IMR-90 (cell line): ENCODE data around the gene SEC31B. TPM values are rescaled to one million over a fixed set of nuclear protein-coding genes. Genes with fewer than 3 reads are reported as not detected.

ENCODE experiments used
- ATAC-seq: fragments of 200-7000 bp; cut with Tn5 transposase; 2 replicates; pipeline ENCODE4 v1.9.1; 2020; ENCODE audit warnings: low read depth, mild to moderate bottlenecking, moderate library complexity
- BruUV-seq: library from RNA; stranded (reverse); fragments of 400-500 nt; replicated peaks from 2 replicates; lab custom pipeline; 2021; lab: Mats Ljungman, UMichigan
- CTCF ChIA-PET: fragments of 300-600 bp; formaldehyde crosslinking; extraction: SDS; loops from one replicate; lab custom pipeline; 2021; ENCODE audit warnings: antibody characterized with exemption; lab: Yijun Ruan, JAX
- POLR2A ChIA-PET: fragments of 300-600 bp; sonication (Branson Sonifier 250); formaldehyde crosslinking; loops from one replicate; lab custom pipeline; 2022; ENCODE audit warnings: antibody characterized with exemption; ENCODE audit not compliant: unreplicated experiment; lab: Charles Lee
- DNase-seq: peaks from one replicate; pipeline ENCODE4 v3.0.0; 2013
- H2AFZ ChIP-seq: replicated peaks from 2 replicates; pipeline ENCODE3; 2013; ENCODE audit warnings: low read length, mild to moderate bottlenecking; ENCODE audit not compliant: poor library complexity
- H2AK5ac ChIP-seq: 2 replicates; pipeline ENCODE4 v1.6.1; 2013; ENCODE audit warnings: low read depth, low read length, inconsistent platforms
- H2AK9ac ChIP-seq: replicated peaks from 2 replicates; pipeline ENCODE3; 2013; ENCODE audit warnings: mild to moderate bottlenecking, low read depth, low read length, moderate library complexity; ENCODE audit not compliant: poor library complexity
- H2BK120ac ChIP-seq: 2 replicates; pipeline ENCODE4 v1.6.1; 2013; ENCODE audit warnings: low read depth, low read length, inconsistent platforms
- H2BK15ac ChIP-seq: 3 replicates; pipeline ENCODE4 v1.6.1; 2013; ENCODE audit warnings: low read depth, low read length, inconsistent platforms
- H2BK20ac ChIP-seq: 2 replicates; pipeline ENCODE4 v1.6.1; 2013; ENCODE audit warnings: low read depth, mild to moderate bottlenecking, inconsistent platforms, low read length, moderate library complexity
- H2BK5ac ChIP-seq: 2 replicates; pipeline ENCODE4 v1.6.1; 2013; ENCODE audit warnings: mild to moderate bottlenecking, low read depth, low read length, inconsistent platforms; ENCODE audit not compliant: poor library complexity, severe bottlenecking
- H3K14ac ChIP-seq: replicated peaks from 2 replicates; pipeline ENCODE4 v1.6.1; 2013; ENCODE audit warnings: low read depth, low read length, inconsistent platforms
- H3K18ac ChIP-seq: 2 replicates; pipeline ENCODE4 v1.6.1; 2013; ENCODE audit warnings: low read depth, low read length, control low read depth
- H3K23ac ChIP-seq: 2 replicates; pipeline ENCODE4 v1.6.1; 2013; ENCODE audit warnings: low read depth, low read length, inconsistent platforms
- H3K27ac ChIP-seq: 2 replicates; pipeline ENCODE4 v1.5.1; 2013; ENCODE audit warnings: mild to moderate bottlenecking, control low read depth, low read length; ENCODE audit not compliant: insufficient read depth
- H3K27me3 ChIP-seq: 2 replicates; pipeline ENCODE4 v1.6.1; 2013; ENCODE audit warnings: low read length; ENCODE audit not compliant: control insufficient read depth, insufficient read depth
- H3K36me3 ChIP-seq: 2 replicates; pipeline ENCODE4 v1.6.1; 2013; ENCODE audit warnings: low read length, mixed read lengths; ENCODE audit not compliant: control insufficient read depth, insufficient read depth
- H3K4ac ChIP-seq: 2 replicates; pipeline ENCODE4 v1.6.1; 2013; ENCODE audit warnings: low read depth, low read length, inconsistent platforms
- H3K4me1 ChIP-seq: 2 replicates; pipeline ENCODE4 v1.6.1; 2013; ENCODE audit warnings: low read length, mixed read lengths; ENCODE audit not compliant: control insufficient read depth, insufficient read depth
- H3K4me2 ChIP-seq: 2 replicates; pipeline ENCODE4 v1.6.1; 2013; ENCODE audit warnings: low read depth, mild to moderate bottlenecking, control low read depth, low read length, moderate library complexity
- H3K4me3 ChIP-seq: 2 replicates; pipeline ENCODE4 v1.5.1; 2013; ENCODE audit warnings: low read depth, mild to moderate bottlenecking, control low read depth, low read length, moderate library complexity; ENCODE audit not compliant: insufficient read depth
- H3K56ac ChIP-seq: 2 replicates; pipeline ENCODE4 v1.6.1; 2013; ENCODE audit warnings: low read length, inconsistent platforms; ENCODE audit not compliant: insufficient read depth; ENCODE audit errors: extremely low read depth
- H3K79me1 ChIP-seq, 2 experiments: 2 replicates each; pipeline ENCODE4 v1.6.1; 2013; ENCODE audit warnings: low read length in 2 of 2, inconsistent platforms in 1 of 2, low read depth in 1 of 2
- H3K9ac ChIP-seq: 2 replicates; pipeline ENCODE4 v1.6.1; 2013; ENCODE audit warnings: low read depth, low read length, control low read depth
- H3K9me1 ChIP-seq: 2 replicates; pipeline ENCODE4 v1.6.1; 2013; ENCODE audit warnings: low read length, inconsistent platforms; ENCODE audit not compliant: insufficient read depth
- H3K9me3 ChIP-seq: 2 replicates; pipeline ENCODE4 v1.6.1; 2013; ENCODE audit warnings: low read length; ENCODE audit not compliant: control insufficient read depth, insufficient read depth
- H4K20me1 ChIP-seq: 2 replicates; pipeline ENCODE4 v1.6.1; 2013; ENCODE audit warnings: low read length, inconsistent platforms; ENCODE audit not compliant: insufficient read depth
- H4K5ac ChIP-seq: 2 replicates; pipeline ENCODE4 v1.6.1; 2013; ENCODE audit warnings: mild to moderate bottlenecking, low read depth, low read length, control low read depth
- H4K8ac ChIP-seq, 2 experiments: 2 replicates each; pipeline ENCODE4 v1.6.1; 2013; ENCODE audit warnings: low read depth in 2 of 2, low read length in 2 of 2, control low read depth in 1 of 2, inconsistent platforms in 1 of 2
- H4K91ac ChIP-seq: 2 replicates; pipeline ENCODE4 v1.6.1; 2013; ENCODE audit warnings: low read depth, low read length, inconsistent platforms; ENCODE audit not compliant: insufficient read depth
- CHD1 ChIP-seq: IDR thresholded peaks from 2 replicates; pipeline ENCODE4 v1.6.1; 2012; ENCODE audit warnings: low read depth, low read length, improper control_type of control experiment
- FOS ChIP-seq: fragments of 150-350 bp; IDR thresholded peaks from 2 replicates; pipeline ENCODE4 v1.6.1; 2016; ENCODE audit warnings: low read depth, low read length
- MAZ ChIP-seq: IDR thresholded peaks from 2 replicates; pipeline ENCODE4 v1.6.1; 2012; ENCODE audit warnings: low read depth, mild to moderate bottlenecking, low read length, improper control_type of control experiment, moderate library complexity, borderline replicate concordance
- MXI1 ChIP-seq: IDR thresholded peaks from 2 replicates; pipeline ENCODE4 v1.6.1; 2012; ENCODE audit warnings: low read depth, mild to moderate bottlenecking, low read length, moderate library complexity, borderline replicate concordance
- RFX5 ChIP-seq: IDR thresholded peaks from 2 replicates; pipeline ENCODE4 v1.8.0; 2012; ENCODE audit warnings: low read depth, mild to moderate bottlenecking, low read length, moderate library complexity
- SMC3 ChIP-seq: fragments of 150-350 bp; IDR thresholded peaks from 2 replicates; pipeline ENCODE4 v1.6.1; 2016; ENCODE audit warnings: low read depth, mild to moderate bottlenecking, antibody characterized with exemption, low read length, moderate library complexity
- WGBS, 2 experiments: methylation state at CpG; one replicate each; pipeline versions ENCODE4 v1.1.5 to v1.1.7; 2013; ENCODE audit warnings: missing lambda C conversion rate in 2 of 2; ENCODE audit not compliant: insufficient read length in 1 of 2; ENCODE audit errors: extremely low coverage in 2 of 2; 5-methylcytosine and 5-hydroxymethylcytosine counted together
- dilution Hi-C: fragments of 300-500 bp; cut with HindIII; formaldehyde crosslinking; loops from one replicate; pipeline ENCODE4 v1.14.3; 2018; ENCODE audit warnings: low sequenced_read_pairs; ENCODE audit not compliant: unreplicated experiment
- in situ Hi-C: fragments of 300-500 bp; cut with MboI; formaldehyde crosslinking; loops from 3 replicates; pipeline ENCODE4 v1.14.3; 2019; ENCODE audit warnings: low sequenced_read_pairs, inconsistent platforms, mixed read lengths
- intact Hi-C: fragments of 100-400 bp; cut with micrococcal nuclease; formaldehyde crosslinking; loops from 2 replicates; pipeline ENCODE4 v1.10.0; 2022
- polyA plus RNA-seq, 3 experiments: library from polyadenylated mRNA; depleted of rRNA; stranded (reverse); fragments of >200 nt; gene quantifications; 2 replicates each; pipeline ENCODE4 v1.2.3, GENCODE V29; 2012; ENCODE audit warnings: low replicate concordance in 1 of 3
- total RNA-seq: library from RNA; depleted of rRNA; stranded (reverse); fragments of >200 nt; gene quantifications from 2 replicates; pipeline ENCODE4 v1.2.3, GENCODE V29; 2012
- TF ChIP-seq, protein P1 (sequence below): fragments of 150-350 bp; IDR thresholded peaks from 2 replicates; pipeline ENCODE4 v1.6.1; 2017; ENCODE audit warnings: mild to moderate bottlenecking, antibody characterized with exemption, low read length, low read depth
- TF ChIP-seq, protein P2 (sequence below): conservative IDR thresholded peaks from 2 replicates; pipeline ENCODE4 v1.5.1; 2012; ENCODE audit warnings: mild to moderate bottlenecking, low read depth, low read length, improper control_type of control experiment

The SEC31B gene
- total and polyA plus RNA-seq, 2 of the 4 experiments (the other 2 are of a cell fraction): 1.3 to 8.1 TPM

GRCh38 chr10:100442548-100442947, 77.1 kb downstream of the SEC31B start:
- Histone ChIP-seq H3K4me2 (no peak overlapping the region), H3K27me3 (peaks cover 7% of the 10 kb centered on the region), H3K4ac (no peak overlapping the region), H2BK120ac (no peak overlapping the region), H3K79me1 (no peaks in the 10 kb centered on the region), H3K18ac (no peak overlapping the region), H2AK9ac (no peak overlapping the region), H3K14ac (no peak overlapping the region), H4K5ac (no peak overlapping the region), H3K36me3 (no peaks in the 10 kb centered on the region), H3K4me3 (no peak overlapping the region), H4K20me1 (no peaks in the 10 kb centered on the region), H3K9me3 (peaks cover 3% of the 10 kb centered on the region), H3K27ac (no peak overlapping the region), H2BK20ac (no peak overlapping the region), H4K91ac (no peak overlapping the region), H3K56ac (no peak overlapping the region), H3K23ac (no peak overlapping the region), H3K9ac (no peak overlapping the region), H2AK5ac (no peak overlapping the region), H2BK15ac (no peak overlapping the region), H4K8ac (no peak overlapping the region), H3K9me1 (no peaks in the 10 kb centered on the region), H2BK5ac (no peak overlapping the region), H3K4me1 (no peaks in the 10 kb centered on the region), H2AFZ (no peak overlapping the region)
- no TSS peak for BruUV-seq
- intact Hi-C loops: no loop called here
- in situ Hi-C loops: no loop called here
- ChIA-PET POLR2A (no interaction called here), CTCF (interaction anchor here (1.3 kb wide), 1 partner anchor 66 kb away, joined by 3 read pairs; no protein-coding TSS in a partner anchor)
- TF ChIP-seq, protein P1, sequence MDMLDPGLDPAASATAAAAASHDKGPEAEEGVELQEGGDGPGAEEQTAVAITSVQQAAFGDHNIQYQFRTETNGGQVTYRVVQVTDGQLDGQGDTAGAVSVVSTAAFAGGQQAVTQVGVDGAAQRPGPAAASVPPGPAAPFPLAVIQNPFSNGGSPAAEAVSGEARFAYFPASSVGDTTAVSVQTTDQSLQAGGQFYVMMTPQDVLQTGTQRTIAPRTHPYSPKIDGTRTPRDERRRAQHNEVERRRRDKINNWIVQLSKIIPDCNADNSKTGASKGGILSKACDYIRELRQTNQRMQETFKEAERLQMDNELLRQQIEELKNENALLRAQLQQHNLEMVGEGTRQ: no peak
- TF ChIP-seq RFX5 (no peak), CHD1 (no peak), MXI1 (no peak), SMC3 (no peak), MAZ (no peak), FOS (no peak)
- TF ChIP-seq, protein P2, sequence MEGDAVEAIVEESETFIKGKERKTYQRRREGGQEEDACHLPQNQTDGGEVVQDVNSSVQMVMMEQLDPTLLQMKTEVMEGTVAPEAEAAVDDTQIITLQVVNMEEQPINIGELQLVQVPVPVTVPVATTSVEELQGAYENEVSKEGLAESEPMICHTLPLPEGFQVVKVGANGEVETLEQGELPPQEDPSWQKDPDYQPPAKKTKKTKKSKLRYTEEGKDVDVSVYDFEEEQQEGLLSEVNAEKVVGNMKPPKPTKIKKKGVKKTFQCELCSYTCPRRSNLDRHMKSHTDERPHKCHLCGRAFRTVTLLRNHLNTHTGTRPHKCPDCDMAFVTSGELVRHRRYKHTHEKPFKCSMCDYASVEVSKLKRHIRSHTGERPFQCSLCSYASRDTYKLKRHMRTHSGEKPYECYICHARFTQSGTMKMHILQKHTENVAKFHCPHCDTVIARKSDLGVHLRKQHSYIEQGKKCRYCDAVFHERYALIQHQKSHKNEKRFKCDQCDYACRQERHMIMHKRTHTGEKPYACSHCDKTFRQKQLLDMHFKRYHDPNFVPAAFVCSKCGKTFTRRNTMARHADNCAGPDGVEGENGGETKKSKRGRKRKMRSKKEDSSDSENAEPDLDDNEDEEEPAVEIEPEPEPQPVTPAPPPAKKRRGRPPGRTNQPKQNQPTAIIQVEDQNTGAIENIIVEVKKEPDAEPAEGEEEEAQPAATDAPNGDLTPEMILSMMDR: no peak
- dilution Hi-C loops: no loop called here
- no CpG with 5 or more reads among the region's 3 CpGs for WGBS, 2 experiments
- DNase-seq: no peak
- no peak for ATAC-seq
